Esophagus (tissue), 2 donors: ENCODE results near the gene EGR1. TPM values are rescaled to one million over a fixed set of nuclear protein-coding genes. Genes with fewer than 3 reads are reported as not detected.
A peak's percentile ranks its signal among the peaks of the same experiment; 100 is the strongest.

ENCODE experiments used
- H3K27ac ChIP-seq, 2 donors: one replicate each; pipeline ENCODE4 v1.5.1; 2013; ENCODE audit warnings: low read depth in 2 of 2, mild to moderate bottlenecking in 2 of 2, inconsistent platforms in 1 of 2, low read length in 1 of 2, moderate library complexity in 1 of 2
- H3K27me3 ChIP-seq, 2 donors: one replicate each; pipeline ENCODE4 v1.6.1; 2013; ENCODE audit warnings: low read length in 2 of 2, control low read depth in 1 of 2, mild to moderate bottlenecking in 1 of 2; ENCODE audit not compliant: insufficient read depth in 2 of 2, control insufficient read depth in 1 of 2
- H3K36me3 ChIP-seq, 2 donors: one replicate each; pipeline ENCODE4 v1.6.1; 2013; ENCODE audit warnings: low read length in 1 of 2; ENCODE audit not compliant: control insufficient read depth in 2 of 2, insufficient read depth in 2 of 2
- H3K4me1 ChIP-seq, 2 donors: one replicate each; pipeline ENCODE4 v1.6.1; 2013; ENCODE audit warnings: low read length in 1 of 2; ENCODE audit not compliant: control insufficient read depth in 2 of 2, insufficient read depth in 2 of 2
- H3K4me3 ChIP-seq, 2 donors: one replicate each; pipeline ENCODE4 v1.5.1; 2013; ENCODE audit warnings: low read length in 2 of 2, mild to moderate bottlenecking in 2 of 2, low read depth in 1 of 2, moderate library complexity in 1 of 2
- H3K9me3 ChIP-seq, 2 donors: one replicate each; pipeline ENCODE4 v1.6.1; 2013; ENCODE audit warnings: mild to moderate bottlenecking in 2 of 2, low read depth in 1 of 2, low read length in 1 of 2, moderate library complexity in 1 of 2; ENCODE audit not compliant: control insufficient read depth in 2 of 2, insufficient read depth in 1 of 2
- WGBS, 2 donors: extraction: QIAGEN DNeasy Blood & Tissue Kit; methylation state at CpG; one replicate each; pipeline ENCODE4 v1.1.7; 2013; 5-methylcytosine and 5-hydroxymethylcytosine counted together
- polyA plus RNA-seq, 2 donors: library from polyadenylated mRNA; stranded (reverse); fragments of 200-250 nt; gene quantifications; one replicate each; pipeline ENCODE4 v1.2.3, GENCODE V29; 2013
- donor health status: healthy with polysubstance abuse.
- donor health status: Bipolar disorder and iron deficiency.

The EGR1 gene
- polyA plus RNA-seq, 2 donors = 17.9 to 45.0 TPM

- WGBS, 2 donors = 90 to 95% methylated on average over 6 of the region's 6 CpGs
- H3K4me3 ChIP-seq = no peak overlapping the region
- no peak overlapping the region for H3K27ac ChIP-seq
- peaks cover 0 to 4% of the 10 kb centered on the region in 2 donors for H3K4me1 ChIP-seq
- H3K36me3 ChIP-seq = no peaks in the 10 kb centered on the region
- H3K27me3 ChIP-seq = no peaks in the 10 kb centered on the region
- H3K9me3 ChIP-seq = no peaks in the 10 kb centered on the region
Observed at GRCh38 chr5:138452720-138453119, 12.6 kb upstream of the EGR1 start.

- Histone ChIP-seq H3K36me3 (no peaks in the 10 kb centered on the region), H3K4me1 (peaks cover 0 to 4% of the 10 kb centered on the region in 2 donors), H3K27me3 (no peaks in the 10 kb centered on the region), H3K9me3 (no peaks in the 10 kb centered on the region), H3K27ac (no peak overlapping the region), H3K4me3 (no peak overlapping the region)
- 86 to 91% methylated on average over 13 of the region's 13 CpGs for WGBS, 2 donors
Observed at GRCh38 chr5:138453590-138453989, 11.7 kb upstream of the EGR1 start.

- Histone ChIP-seq H3K36me3 (no peaks in the 10 kb centered on the region), H3K9me3 (no peaks in the 10 kb centered on the region), H3K27me3 (no peaks in the 10 kb centered on the region), H3K4me3 (no peak overlapping the region), H3K4me1 (peaks cover 0 to 4% of the 10 kb centered on the region in 2 donors), H3K27ac (no peak overlapping the region)
- 80 to 81% methylated on average over 8 of the region's 8 CpGs for WGBS, 2 donors
Observed at GRCh38 chr5:138454121-138454520, 11.2 kb upstream of the EGR1 start.

- Histone ChIP-seq H3K27me3 (no peaks in the 10 kb centered on the region), H3K27ac (no peak overlapping the region), H3K36me3 (no peaks in the 10 kb centered on the region), H3K4me1 (no peaks in the 10 kb centered on the region), H3K9me3 (no peaks in the 10 kb centered on the region), H3K4me3 (no peak overlapping the region)
- 80 to 82% methylated on average over 11 of the region's 11 CpGs for WGBS, 2 donors
Observed at GRCh38 chr5:138455232-138455930, 9.9 kb upstream of the EGR1 start.

GRCh38 chr5:138457531-138458275 lies 7.6 kb upstream of the EGR1 start:
- Histone ChIP-seq H3K36me3 (no peaks in the 10 kb centered on the region), H3K27ac (no peak overlapping the region), H3K4me1 (peaks cover 0 to 5% of the 10 kb centered on the region in 2 donors), H3K4me3 (no peak overlapping the region), H3K9me3 (no peaks in the 10 kb centered on the region), H3K27me3 (no peaks in the 10 kb centered on the region)
- 77 to 83% methylated on average over 12 of the region's 12 CpGs for WGBS, 2 donors

- peaks cover 0 to 5% of the 10 kb centered on the region in 2 donors for H3K4me1 ChIP-seq
- H3K36me3 ChIP-seq = no peaks in the 10 kb centered on the region
- WGBS, 2 donors = 51 to 64% methylated on average over 11 of the region's 11 CpGs
- no peaks in the 10 kb centered on the region for H3K9me3 ChIP-seq
- H3K4me3 ChIP-seq = no peak overlapping the region
- H3K27me3 ChIP-seq = no peaks in the 10 kb centered on the region
- no peak overlapping the region for H3K27ac ChIP-seq
Observed at GRCh38 chr5:138458384-138458783, 6.9 kb upstream of the EGR1 start.

GRCh38 chr5:138458856-138459255 lies 6.4 kb upstream of the EGR1 start:
- Histone ChIP-seq H3K4me3 (no peak overlapping the region), H3K9me3 (no peaks in the 10 kb centered on the region), H3K27ac (no peak overlapping the region), H3K36me3 (no peaks in the 10 kb centered on the region), H3K4me1 (peaks cover 0 to 5% of the 10 kb centered on the region in 2 donors), H3K27me3 (no peaks in the 10 kb centered on the region)
- WGBS, 2 donors = 82 to 86% methylated on average over 9 of the region's 9 CpGs

- WGBS, 2 donors = 71 to 77% methylated on average over 11 of the region's 11 CpGs
- no peaks in the 10 kb centered on the region for H3K9me3 ChIP-seq
Observed at GRCh38 chr5:138459311-138459933, 5.9 kb upstream of the EGR1 start.

GRCh38 chr5:138460032-138460693 lies 5.1 kb upstream of the EGR1 start:
- peak overlapping the region in 1 of 2 donors; percentile 16 for H3K27ac ChIP-seq
- no peaks in the 10 kb centered on the region for H3K36me3 ChIP-seq
- H3K27me3 ChIP-seq = no peaks in the 10 kb centered on the region
- H3K4me3 ChIP-seq = no peak overlapping the region
- H3K4me1 ChIP-seq = peaks cover 0 to 5% of the 10 kb centered on the region in 2 donors
- H3K9me3 ChIP-seq = no peaks in the 10 kb centered on the region
- WGBS, 2 donors = 67 to 71% methylated on average over 4 of the region's 4 CpGs

More at GRCh38 chr5:138459311-138459933, 5.9 kb upstream of the EGR1 start:
- H3K4me1 ChIP-seq = peaks cover 0 to 5% of the 10 kb centered on the region in 2 donors
- H3K27me3 ChIP-seq = no peaks in the 10 kb centered on the region
- H3K36me3 ChIP-seq = no peaks in the 10 kb centered on the region
- no peak overlapping the region for H3K4me3 ChIP-seq
- no peak overlapping the region for H3K27ac ChIP-seq
